LNCAP (cell line): Measurements from ENCODE around the gene TCEANC2.

Experiments
- TF ChIP-seq, protein P1 (sequence below): fragments of 450-650 bp; IDR thresholded peaks from 2 replicates; pipeline ENCODE4 v1.5.1; 2017; ENCODE audit warnings: mild to moderate bottlenecking

TCEANC2 gene

DNA sequence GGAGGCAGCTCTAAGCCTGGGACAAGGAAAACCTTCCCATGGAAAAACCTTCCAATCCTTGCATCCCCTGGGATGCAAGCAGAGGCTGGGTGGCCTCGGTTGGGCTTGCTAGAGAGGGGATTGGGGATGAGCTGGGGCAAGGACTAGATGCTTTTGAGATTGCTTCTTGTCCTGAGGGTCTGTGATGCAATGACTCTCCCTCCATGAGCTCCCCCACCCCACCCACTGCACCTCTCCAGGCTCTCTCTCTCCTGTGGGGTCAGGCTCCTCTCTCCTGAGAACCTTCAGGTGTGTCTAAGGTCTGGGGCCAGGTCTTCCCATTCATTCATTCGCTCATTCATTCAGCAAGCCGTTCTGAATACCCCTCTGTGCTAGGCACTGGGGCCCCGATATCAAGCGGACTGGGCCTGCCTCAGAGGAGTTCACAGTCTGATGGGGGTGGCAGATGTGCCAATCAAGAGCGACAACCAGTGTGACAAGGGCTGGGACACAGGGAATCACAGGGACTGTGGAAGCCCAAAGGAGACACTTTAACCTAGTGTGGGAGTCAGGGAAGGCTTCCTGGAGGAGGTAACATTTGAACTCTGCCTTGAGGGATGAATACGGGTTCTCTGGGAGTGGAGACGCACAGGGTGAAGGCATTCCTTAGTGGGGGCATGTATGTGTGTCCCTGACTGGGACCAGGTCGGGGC lies 41.9 kb upstream of the TCEANC2 start:
- TF ChIP-seq, protein P1, sequence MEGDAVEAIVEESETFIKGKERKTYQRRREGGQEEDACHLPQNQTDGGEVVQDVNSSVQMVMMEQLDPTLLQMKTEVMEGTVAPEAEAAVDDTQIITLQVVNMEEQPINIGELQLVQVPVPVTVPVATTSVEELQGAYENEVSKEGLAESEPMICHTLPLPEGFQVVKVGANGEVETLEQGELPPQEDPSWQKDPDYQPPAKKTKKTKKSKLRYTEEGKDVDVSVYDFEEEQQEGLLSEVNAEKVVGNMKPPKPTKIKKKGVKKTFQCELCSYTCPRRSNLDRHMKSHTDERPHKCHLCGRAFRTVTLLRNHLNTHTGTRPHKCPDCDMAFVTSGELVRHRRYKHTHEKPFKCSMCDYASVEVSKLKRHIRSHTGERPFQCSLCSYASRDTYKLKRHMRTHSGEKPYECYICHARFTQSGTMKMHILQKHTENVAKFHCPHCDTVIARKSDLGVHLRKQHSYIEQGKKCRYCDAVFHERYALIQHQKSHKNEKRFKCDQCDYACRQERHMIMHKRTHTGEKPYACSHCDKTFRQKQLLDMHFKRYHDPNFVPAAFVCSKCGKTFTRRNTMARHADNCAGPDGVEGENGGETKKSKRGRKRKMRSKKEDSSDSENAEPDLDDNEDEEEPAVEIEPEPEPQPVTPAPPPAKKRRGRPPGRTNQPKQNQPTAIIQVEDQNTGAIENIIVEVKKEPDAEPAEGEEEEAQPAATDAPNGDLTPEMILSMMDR = no peak

DNA sequence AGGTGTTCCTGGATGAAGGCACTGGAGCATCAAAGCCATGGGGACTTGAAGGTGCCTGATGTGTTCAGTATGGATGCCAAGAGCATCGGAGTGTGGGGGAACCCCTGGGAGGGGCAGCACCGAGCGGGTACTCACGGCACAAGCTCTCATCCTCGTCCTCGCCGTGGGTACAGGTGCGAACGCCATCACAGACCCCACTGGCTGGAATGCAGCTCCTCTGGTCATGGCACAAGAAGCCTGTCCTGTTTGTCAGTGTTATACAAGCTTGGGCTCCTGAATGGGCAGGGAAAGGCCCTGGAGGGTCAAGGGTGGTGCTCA lies 41.4 kb upstream of the TCEANC2 start:
- TF ChIP-seq, protein P1 = no peak

GRCh38 chr1:54012863-54013262 lies 40.5 kb upstream of the TCEANC2 start:
- TF ChIP-seq, protein P1 = no peak

GRCh38 chr1:54013393-54014008 lies 39.9 kb upstream of the TCEANC2 start:
- TF ChIP-seq, protein P1 = no peak

- TF ChIP-seq, protein P1 = no peak
These were observed 39.3 kb upstream of the TCEANC2 start for GRCh38 chr1:54014009-54014629.

DNA sequence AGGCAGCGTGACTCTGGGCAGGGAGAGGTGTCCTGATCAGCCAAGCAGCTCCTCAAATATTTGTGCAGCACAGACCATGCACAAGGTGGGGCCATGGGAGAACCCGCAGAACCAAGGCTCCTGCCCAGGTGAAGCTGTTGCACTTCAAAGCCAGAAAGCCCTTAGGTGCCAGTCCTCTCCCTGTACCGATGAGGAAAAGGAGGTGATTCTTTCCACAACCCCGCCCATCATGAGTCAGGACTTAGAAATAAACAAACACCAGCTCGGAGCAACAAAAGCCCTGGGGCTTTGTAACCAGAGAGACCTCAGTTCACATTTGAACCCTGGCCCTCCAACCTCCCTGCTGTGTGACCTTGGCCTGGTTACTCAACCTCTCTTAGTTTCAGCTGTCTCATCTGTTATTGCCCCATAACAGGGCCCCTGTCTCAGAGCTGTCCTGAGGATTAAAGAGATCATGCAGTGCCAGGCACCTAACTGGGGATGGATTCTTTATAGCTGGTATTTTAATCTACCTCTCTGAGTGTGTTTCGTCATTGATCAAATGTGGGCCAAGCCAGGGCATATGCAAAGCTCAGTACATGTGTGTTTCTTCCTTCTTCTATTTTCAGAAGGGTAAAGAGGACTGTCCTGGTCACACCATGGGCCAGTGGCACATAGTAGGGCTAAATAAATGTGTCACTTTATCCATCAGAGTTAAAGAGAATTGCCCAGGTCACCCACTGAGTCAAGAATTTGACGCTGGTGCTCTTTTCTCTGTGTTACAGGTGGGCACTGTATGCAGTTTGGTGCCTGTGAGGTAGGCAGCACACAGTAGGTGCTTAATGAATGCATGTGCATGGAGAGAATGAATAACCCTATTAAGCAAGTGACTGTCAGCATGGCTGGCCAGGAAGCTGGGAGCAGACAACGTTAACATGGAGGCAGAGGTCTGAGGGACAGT lies 36.8 kb upstream of the TCEANC2 start:
- TF ChIP-seq, protein P1 = no peak

- TF ChIP-seq, protein P1 = no peak
These were observed 35.4 kb upstream of the TCEANC2 start, which contains the start of gene LDLRAD1 for GRCh38 chr1:54017979-54018378. Gene LDLRAD1, minus strand, starts transcription at chr1:54018186. Its CDS starts 74 bp downstream, at chr1:54018112.
